ENCODE data around the gene KLHL10. TPM values are rescaled to one million over a fixed set of nuclear protein-coding genes. Genes with fewer than 3 reads are reported as not detected.
A peak's percentile ranks its signal among the peaks of the same experiment; 100 is the strongest.

Gene KLHL10
- total and polyA plus RNA-seq, 2 of the 13 experiments (the other 11 are each of a cell fraction or from before 2014, with no cell fraction given) = 0.04 to 0.08 TPM

DNA sequence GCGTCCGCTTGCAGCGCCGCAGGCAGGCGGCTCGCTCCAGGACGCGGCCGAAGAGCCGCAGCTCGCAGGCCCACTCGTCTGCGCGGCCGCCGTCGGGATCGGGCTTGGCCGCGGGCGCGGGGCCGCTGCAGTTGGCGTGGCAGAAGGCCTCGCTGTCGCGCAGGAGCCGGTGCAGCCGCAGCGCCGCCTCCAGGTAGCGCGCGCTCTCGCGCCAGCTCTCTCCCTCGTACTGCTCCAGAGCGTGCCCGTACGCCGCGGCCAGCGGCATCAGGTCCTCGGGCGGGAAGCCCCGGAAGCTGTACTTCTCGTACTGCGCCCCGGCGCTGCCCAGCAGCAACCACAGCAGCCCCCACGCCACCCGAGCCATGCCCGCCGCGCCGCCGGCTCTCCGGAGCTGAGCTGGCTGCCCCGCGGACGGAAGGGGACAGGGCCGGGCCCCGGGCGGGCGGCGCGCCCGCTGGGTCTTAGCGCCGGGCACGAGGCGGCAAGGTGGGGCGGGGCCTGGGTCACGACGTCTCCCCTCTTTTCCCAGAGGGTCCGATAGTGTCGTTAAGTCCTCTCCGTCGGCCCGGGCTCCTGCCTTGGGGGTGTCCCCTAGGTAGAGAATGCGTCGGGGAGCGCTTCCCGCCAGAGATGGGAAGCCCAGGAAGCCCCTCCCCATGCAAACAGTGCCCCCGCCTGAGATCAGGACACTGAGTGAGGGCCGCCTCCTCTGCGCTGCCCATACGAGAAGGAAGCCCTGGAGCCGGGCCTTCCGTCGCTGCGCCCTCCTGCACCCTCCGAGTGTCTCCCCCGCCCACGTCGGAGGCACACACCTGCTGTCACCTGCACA, 25.9 kb upstream of the KLHL10 start, which contains the start of gene P3H4 (continued):
- TF ChIP-seq, protein P1, sequence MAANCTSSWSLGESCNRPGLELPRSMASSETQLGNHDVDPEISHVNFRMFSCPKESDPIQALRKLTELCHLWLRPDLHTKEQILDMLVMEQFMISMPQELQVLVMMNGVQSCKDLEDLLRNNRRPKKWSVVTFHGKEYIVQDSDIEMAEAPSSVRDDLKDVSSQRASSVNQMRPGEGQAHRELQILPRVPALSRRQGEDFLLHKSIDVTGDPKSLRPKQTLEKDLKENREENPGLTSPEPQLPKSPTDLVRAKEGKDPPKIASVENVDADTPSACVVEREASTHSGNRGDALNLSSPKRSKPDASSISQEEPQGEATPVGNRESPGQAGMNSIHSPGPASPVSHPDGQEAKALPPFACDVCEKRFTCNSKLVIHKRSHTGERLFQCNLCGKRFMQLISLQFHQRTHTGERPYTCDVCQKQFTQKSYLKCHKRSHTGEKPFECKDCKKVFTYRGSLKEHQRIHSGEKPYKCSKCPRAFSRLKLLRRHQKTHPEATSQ (CRISPR knock-in tag; IDR thresholded peaks at IDR 0.05; ENCODE audit: borderline replicate concordance) = no peak
- no peak; the same call in 1 of the 2 replicates for TF ChIP-seq MEF2D (CRISPR knock-in tag; IDR thresholded peaks at IDR 0.05)
- TF ChIP-seq, protein P2, sequence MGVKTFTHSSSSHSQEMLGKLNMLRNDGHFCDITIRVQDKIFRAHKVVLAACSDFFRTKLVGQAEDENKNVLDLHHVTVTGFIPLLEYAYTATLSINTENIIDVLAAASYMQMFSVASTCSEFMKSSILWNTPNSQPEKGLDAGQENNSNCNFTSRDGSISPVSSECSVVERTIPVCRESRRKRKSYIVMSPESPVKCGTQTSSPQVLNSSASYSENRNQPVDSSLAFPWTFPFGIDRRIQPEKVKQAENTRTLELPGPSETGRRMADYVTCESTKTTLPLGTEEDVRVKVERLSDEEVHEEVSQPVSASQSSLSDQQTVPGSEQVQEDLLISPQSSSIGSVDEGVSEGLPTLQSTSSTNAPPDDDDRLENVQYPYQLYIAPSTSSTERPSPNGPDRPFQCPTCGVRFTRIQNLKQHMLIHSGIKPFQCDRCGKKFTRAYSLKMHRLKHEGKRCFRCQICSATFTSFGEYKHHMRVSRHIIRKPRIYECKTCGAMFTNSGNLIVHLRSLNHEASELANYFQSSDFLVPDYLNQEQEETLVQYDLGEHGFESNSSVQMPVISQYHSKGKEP (CRISPR knock-in tag; IDR thresholded peaks at IDR 0.05) = no peak
- 0 out of 2 replicates have a peak, but pooled peaks have one; percentile 12 for TF ChIP-seq KLF13 (CRISPR knock-in tag; IDR thresholded peaks at IDR 0.05)
- TF ChIP-seq ZBTB20 (CRISPR knock-in tag; IDR thresholded peaks at IDR 0.05; ENCODE audit: borderline replicate concordance, low read depth) = no peak; the same call in 1 of the 2 replicates
- TF ChIP-seq, protein P3, sequence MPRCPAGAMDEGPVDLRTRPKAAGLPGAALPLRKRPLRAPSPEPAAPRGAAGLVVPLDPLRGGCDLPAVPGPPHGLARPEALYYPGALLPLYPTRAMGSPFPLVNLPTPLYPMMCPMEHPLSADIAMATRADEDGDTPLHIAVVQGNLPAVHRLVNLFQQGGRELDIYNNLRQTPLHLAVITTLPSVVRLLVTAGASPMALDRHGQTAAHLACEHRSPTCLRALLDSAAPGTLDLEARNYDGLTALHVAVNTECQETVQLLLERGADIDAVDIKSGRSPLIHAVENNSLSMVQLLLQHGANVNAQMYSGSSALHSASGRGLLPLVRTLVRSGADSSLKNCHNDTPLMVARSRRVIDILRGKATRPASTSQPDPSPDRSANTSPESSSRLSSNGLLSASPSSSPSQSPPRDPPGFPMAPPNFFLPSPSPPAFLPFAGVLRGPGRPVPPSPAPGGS (CRISPR knock-in tag; IDR thresholded peaks at IDR 0.05) = peak; percentile 97; the same call in 1 of the 2 replicates
- TF ChIP-seq ZNF552 (CRISPR knock-in tag; IDR thresholded peaks at IDR 0.05; ENCODE audit: borderline replicate concordance) = peak; percentile 61; the same call in 1 of the 2 replicates
- TF ChIP-seq TBL1XR1 (IDR thresholded peaks at IDR 0.05; ENCODE audit: borderline replicate concordance, low read length, partially characterized antibody) = no peak
- peak; percentile 76 for TF ChIP-seq HNRNPLL (IDR thresholded peaks at IDR 0.05; ENCODE audit: low read depth, low read length, poor library complexity, severe bottlenecking)
- TF ChIP-seq PBX3 (CRISPR knock-in tag; IDR thresholded peaks at IDR 0.05; ENCODE audit: borderline replicate concordance) = no peak
- TF ChIP-seq NR2F2 (IDR thresholded peaks at IDR 0.05; ENCODE audit: borderline replicate concordance, low read depth) = peak; percentile 31; the same call in 1 of the 2 replicates
- TF ChIP-seq PCBP1 (IDR thresholded peaks at IDR 0.05; ENCODE audit: borderline replicate concordance, low read depth, low read length) = no peak
- TF ChIP-seq ZNF550 (CRISPR knock-in tag; IDR thresholded peaks at IDR 0.05; ENCODE audit: borderline replicate concordance) = no peak
- no peak for TF ChIP-seq ZNF609 (CRISPR knock-in tag; IDR thresholded peaks at IDR 0.05; ENCODE audit: borderline replicate concordance)
- peak; percentile 65; the same call in 1 of the 2 replicates for TF ChIP-seq ZNF780A (CRISPR knock-in tag; IDR thresholded peaks at IDR 0.05)
